ENCODE results near the gene UBFD1. TPM values are rescaled to one million over a fixed set of nuclear protein-coding genes. Genes with fewer than 3 reads are reported as not detected.

UBFD1 gene
- total RNA-seq, 4 donors from 2014 or later, result 31.9 to 53.6 (median 45.4) TPM

- WGBS, 2 donors, result 59 to 79% methylated on average over 7 to 11 of the region's 11 CpGs
- no peaks in the 10 kb centered on the region for H3K27me3 ChIP-seq
- TF ChIP-seq POLR2A (IDR thresholded peaks at IDR 0.05), result no peak
- TF ChIP-seq, protein P1, sequence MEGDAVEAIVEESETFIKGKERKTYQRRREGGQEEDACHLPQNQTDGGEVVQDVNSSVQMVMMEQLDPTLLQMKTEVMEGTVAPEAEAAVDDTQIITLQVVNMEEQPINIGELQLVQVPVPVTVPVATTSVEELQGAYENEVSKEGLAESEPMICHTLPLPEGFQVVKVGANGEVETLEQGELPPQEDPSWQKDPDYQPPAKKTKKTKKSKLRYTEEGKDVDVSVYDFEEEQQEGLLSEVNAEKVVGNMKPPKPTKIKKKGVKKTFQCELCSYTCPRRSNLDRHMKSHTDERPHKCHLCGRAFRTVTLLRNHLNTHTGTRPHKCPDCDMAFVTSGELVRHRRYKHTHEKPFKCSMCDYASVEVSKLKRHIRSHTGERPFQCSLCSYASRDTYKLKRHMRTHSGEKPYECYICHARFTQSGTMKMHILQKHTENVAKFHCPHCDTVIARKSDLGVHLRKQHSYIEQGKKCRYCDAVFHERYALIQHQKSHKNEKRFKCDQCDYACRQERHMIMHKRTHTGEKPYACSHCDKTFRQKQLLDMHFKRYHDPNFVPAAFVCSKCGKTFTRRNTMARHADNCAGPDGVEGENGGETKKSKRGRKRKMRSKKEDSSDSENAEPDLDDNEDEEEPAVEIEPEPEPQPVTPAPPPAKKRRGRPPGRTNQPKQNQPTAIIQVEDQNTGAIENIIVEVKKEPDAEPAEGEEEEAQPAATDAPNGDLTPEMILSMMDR (IDR thresholded peaks at IDR 0.05), result no peak
- H3K36me3 ChIP-seq, result peaks cover 29 to 99% (median 42%) of the 10 kb centered on the region in 3 donors
- no peaks in the 10 kb centered on the region for H3K4me1 ChIP-seq
- H3K4me3 ChIP-seq, result no peak overlapping the region
- no peak for DNase-seq
- no peak overlapping the region for H3K27ac ChIP-seq
- intact Hi-C loops (cut with DNase I), result no loop called here
- H3K9me3 ChIP-seq, result no peaks in the 10 kb centered on the region
These were observed 29.4 kb upstream of the UBFD1 start for GRCh38 chr16:23527961-23528643.

DNA sequence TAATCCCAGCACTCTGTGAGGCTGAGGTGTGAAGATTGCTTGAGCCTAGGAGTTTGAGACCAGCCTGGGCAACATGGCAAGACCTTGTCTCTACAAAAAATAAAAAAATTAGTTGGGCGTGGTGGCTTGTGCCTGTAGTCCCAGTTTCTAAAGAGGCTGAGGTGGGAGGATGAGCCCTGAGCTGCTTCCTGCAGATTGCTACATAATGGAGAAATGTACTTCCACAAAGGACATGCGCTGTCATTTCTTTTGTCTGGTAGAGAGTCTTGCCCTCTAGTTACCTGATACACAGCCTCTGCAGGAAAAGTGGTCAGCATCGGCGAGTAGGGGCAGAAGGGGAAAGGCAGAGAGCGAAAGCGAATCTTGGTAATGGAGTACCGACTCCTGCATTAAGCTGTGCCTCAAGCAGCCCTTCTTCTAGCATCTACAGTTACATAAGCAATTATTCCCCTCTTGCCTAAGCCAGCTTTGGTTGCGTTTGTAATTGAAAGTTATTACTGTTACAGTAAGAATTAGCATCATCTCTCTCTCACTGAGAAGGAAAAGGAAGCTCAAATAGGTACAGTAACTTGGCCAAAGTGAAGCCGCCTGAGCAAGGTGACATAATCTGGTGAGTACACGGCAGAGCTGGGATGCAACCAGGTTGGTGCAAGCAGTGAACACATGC is 28.8 kb upstream of the UBFD1 start:
- intact Hi-C loops (cut with DNase I), result no loop called here

DNA sequence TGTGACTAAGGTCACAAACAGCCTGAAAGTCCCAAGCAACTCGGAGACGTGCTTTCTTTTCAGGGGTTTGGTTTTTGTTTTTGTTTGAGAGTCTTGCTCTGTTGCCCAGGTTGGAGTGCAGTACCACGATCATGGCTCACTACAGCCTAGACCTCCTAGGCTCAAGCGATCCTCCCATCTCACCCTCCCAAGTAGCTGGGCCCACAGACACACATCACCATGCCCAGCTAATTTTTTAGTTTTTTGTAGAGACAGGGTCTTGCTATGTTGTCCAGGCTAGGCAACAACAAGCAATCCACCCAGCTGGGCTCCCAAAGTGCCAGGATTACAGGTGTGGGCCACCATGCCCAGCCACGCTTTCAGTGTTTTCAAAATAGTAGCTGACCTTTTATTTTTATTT is 27.5 kb upstream of the UBFD1 start:
- no peak for DNase-seq
- H3K27ac ChIP-seq, result no peak overlapping the region
- H3K36me3 ChIP-seq, result peaks cover 34 to 99% (median 42%) of the 10 kb centered on the region in 3 donors
- H3K4me1 ChIP-seq, result no peaks in the 10 kb centered on the region
- 89 to 94% methylated on average over 5 of the region's 5 CpGs for WGBS, 2 donors
- H3K27me3 ChIP-seq, result no peaks in the 10 kb centered on the region
- intact Hi-C loops (cut with DNase I), result no loop called here
- no peak for TF ChIP-seq POLR2A (IDR thresholded peaks at IDR 0.05)
- TF ChIP-seq, protein P1 (IDR thresholded peaks at IDR 0.05), result no peak
- H3K4me3 ChIP-seq, result no peak overlapping the region
- H3K9me3 ChIP-seq, result no peaks in the 10 kb centered on the region

More for the DNA sequence above, 28.8 kb upstream of the UBFD1 start:
- WGBS, 2 donors, result 78 to 86% methylated on average over 6 to 10 of the region's 10 CpGs
- no peaks in the 10 kb centered on the region for H3K4me1 ChIP-seq
- peaks cover 29 to 99% (median 42%) of the 10 kb centered on the region in 3 donors for H3K36me3 ChIP-seq
- H3K4me3 ChIP-seq, result no peak overlapping the region
- DNase-seq, result no peak
- TF ChIP-seq, protein P1 (IDR thresholded peaks at IDR 0.05), result no peak
- no peak for TF ChIP-seq POLR2A (IDR thresholded peaks at IDR 0.05)
- no peak overlapping the region for H3K27ac ChIP-seq
- H3K9me3 ChIP-seq, result no peaks in the 10 kb centered on the region
- H3K27me3 ChIP-seq, result no peaks in the 10 kb centered on the region

GRCh38 chr16:23532448-23532847 is 25.1 kb upstream of the UBFD1 start:
- Histone ChIP-seq H3K4me3 (no peak overlapping the region), H3K27me3 (no peaks in the 10 kb centered on the region), H3K4me1 (no peaks in the 10 kb centered on the region), H3K27ac (no peak overlapping the region), H3K36me3 (peaks cover 36 to 95% (median 40%) of the 10 kb centered on the region in 3 donors), H3K9me3 (no peaks in the 10 kb centered on the region)
- intact Hi-C loops (cut with DNase I), result no loop called here
- 91 to 100% methylated on average over 1 of the region's 1 CpG for WGBS, 2 donors
- no peak for DNase-seq
- TF ChIP-seq, protein P1 (IDR thresholded peaks at IDR 0.05), result no peak
- no peak for TF ChIP-seq POLR2A (IDR thresholded peaks at IDR 0.05)
